GM18519 (cell line): Measurements from ENCODE around the gene NEDD4L.
"Not testable (repeated sequence)": the region's sequence is repeated elsewhere in the genome, so short reads cannot be mapped to it uniquely, and the experiment has no call there.

Experiments used
- ATAC-seq: cut with Tn5 transposase; IDR thresholded peaks from one replicate; pipeline ENCODE4 v1.9.1; 2021; ENCODE audit warnings: mild to moderate bottlenecking, moderate library complexity; ENCODE audit not compliant: unreplicated experiment, low FRiP score

Gene NEDD4L

GRCh38 chr18:58144106-58144505, 100.1 kb downstream of the NEDD4L start:
- ATAC-seq = no peak

DNA sequence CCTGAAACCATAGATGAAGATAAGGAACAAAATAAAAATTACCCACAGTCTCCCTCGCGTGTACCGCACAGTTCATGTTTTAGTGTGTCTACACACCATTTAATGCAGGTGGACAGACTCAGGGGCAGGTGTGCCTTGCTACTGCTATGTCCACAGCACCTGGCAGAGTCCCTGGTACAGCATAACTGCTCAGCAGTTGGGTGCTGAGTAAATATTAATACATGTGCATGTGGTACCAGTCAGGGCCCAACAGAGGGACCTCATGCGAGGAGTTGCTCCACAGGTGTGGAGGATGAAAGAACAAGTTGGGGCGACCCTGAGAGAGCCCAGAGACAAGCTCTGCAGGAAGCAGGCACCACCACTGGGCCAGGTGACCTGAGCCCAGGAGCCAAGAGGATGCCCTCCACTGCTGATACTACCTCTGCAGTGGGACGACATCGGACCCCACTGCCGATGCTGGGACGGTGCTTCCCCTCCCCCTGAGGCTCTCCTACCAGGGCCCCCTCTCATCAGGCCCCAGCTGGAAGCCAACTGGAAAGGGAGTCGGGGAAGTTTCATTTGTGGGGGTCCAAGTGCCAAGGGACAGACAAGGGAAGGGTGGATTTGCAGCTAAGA, 100.8 kb downstream of the NEDD4L start:
- no peak for ATAC-seq

GRCh38 chr18:58146099-58146498, 102.1 kb downstream of the NEDD4L start:
- ATAC-seq = no peak

DNA sequence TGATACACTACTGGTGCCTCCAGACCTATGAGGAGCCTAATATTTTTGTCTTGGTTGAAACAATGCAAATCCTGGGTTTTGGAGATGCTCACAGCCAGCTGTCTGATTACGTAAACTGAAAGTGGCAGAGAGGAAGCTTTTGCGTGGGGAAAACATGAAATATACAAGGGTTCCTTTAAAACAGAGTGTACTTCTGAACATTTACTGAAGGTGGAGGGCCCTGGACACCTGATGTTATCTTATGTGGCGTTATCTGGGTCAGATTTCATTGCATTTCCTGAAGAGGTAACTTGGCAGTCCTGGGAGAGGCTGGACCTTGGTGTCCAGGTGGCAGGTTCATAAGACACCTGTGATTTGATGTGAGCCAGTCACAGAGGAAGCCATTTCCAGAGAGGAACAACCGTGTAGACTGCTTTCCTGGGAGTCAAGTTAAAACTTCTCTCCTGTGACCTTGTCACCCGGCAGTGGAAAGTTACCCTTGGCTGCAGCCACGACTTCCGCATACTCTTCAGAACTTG, 105.0 kb downstream of the NEDD4L start:
- no peak for ATAC-seq

GRCh38 chr18:58150772-58151171, 106.7 kb downstream of the NEDD4L start:
- ATAC-seq = no peak

DNA sequence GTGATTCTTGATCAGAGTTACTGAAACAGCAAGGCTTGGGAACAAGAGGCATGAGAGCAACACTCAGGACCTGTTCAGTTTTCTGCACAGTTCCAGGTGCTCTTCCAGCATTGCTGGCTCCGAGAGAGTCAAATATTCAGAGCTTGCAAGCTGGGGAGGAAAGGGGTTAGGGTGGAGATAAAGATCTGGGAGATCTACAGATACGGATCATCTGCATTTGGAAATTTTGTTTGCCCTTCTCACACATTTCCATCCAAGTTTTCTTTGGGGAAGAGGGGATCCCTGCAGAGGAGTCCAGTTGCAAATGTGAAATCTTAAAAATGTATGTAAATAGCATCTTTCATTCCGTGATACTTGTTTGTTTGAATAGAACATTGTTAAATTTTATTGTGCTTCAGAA, 108.2 kb downstream of the NEDD4L start:
- ATAC-seq = no peak

- no peak for ATAC-seq
These were observed 108.9 kb downstream of the NEDD4L start for GRCh38 chr18:58152891-58153290.

GRCh38 chr18:58156516-58156915, 112.5 kb downstream of the NEDD4L start:
- no peak for ATAC-seq

DNA sequence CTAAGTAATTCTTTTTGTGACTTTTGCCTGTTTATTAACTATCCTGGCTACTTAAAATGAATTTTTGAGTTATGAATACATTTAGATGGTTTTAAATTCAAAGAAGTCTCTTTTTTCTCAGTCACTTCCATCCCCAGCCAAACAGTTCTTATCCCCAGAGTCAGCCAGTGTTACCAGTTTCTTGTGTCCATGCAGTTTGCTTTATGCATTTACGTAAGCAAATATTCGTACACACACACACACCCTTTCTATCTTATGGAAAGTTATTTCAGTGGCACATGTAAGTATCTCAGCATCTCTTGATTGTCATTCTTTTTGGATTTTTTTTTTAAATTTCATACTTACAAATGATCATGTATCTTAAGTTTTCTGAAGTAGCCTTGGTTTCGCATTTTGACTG, 113.2 kb downstream of the NEDD4L start:
- ATAC-seq = no peak

DNA sequence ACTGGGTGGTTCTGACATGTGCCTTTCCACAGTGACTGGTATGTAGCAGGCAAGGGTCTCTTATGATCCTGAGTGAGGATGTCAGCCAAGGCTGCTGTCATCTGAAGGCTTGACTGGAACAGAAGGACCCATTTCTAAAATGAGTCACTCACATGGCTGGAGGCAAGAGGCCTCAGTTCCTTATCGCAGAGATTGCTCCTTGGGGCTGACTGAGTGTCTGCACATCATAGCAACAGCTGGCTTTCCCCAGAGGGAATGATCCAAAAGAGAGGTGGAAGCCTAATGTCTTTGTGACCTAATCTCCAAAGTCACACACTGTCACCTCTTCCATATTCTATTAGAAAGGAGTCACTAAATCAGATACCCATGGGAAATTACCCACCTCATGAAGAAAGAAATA, 114.0 kb downstream of the NEDD4L start:
- ATAC-seq = no peak

- no peak for ATAC-seq
These were observed 114.4 kb downstream of the NEDD4L start for GRCh38 chr18:58158459-58158858.

- ATAC-seq = no peak
These were observed 117.6 kb downstream of the NEDD4L start for GRCh38 chr18:58161659-58162058.

DNA sequence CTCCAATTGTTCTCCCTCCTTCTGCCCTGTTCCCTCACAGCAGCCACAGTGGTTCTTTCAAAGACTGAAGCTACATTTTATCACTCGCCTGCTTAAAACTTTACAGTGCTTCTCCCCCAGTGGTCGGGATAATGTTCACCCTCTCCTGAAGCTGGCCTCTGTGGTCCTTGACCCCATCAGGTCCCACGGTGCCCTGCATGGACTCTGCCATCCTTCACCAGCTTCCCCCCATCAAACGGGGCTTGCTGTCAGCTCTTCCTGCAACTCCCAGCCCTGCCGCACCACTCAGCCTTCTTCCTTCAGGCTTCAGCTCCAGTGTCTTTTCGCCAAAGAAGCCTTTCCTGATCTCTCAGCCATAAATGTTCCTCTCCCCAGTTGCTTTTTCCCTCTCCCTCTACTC, 118.1 kb downstream of the NEDD4L start:
- no peak for ATAC-seq

DNA sequence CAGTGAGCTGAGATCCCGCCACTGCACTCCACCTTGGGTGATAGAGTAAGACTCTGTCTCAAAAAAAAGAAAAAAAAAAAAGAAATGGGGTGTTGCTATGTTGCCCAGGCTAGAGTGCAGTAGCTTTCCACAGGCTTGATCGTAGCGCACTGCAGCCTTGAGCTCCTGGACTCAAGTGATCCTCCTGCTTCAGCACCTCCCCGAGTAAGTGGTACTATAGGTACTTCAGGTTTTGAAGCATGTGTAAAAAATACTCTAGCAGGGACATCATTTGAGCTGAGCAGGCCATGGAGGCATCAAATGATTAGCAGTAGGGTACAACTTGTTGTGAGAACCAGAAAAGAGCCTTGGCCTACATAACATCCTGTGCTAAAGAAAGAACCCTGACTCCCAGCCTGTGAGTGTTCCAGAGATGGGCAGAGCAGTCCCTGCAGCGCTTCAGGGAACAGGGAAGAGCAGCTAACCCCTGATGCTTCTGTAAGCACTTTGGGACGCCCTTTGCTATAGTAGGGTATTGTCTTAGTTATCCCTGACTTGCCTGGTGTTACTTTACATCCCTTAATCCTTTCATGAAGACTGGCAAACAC, 119.1 kb downstream of the NEDD4L start:
- ATAC-seq = no peak

- no peak for ATAC-seq
These were observed 122.3 kb downstream of the NEDD4L start for GRCh38 chr18:58166278-58166844.

DNA sequence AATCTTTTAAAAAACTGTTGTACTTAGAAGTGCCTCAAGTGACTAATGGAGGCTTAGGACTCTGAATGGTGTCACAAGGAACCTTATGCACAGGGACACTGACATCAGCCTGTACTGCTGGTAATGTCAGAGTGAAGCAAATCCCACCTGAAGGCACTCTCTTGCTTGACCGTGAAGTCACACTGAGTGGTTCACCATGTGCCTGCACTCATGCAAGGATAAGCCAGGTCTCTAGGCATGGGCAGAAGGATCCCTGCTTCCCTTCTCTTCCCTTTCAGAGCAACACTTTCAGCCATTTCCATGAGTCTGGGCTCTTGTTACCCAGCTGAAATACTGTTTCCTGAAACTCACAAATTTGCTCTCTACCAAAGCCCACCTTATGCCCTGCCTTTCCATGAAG, 123.0 kb downstream of the NEDD4L start:
- no peak for ATAC-seq

- no peak for ATAC-seq
These were observed 124.2 kb downstream of the NEDD4L start for GRCh38 chr18:58168221-58168620.

- ATAC-seq = no peak
These were observed 125.0 kb downstream of the NEDD4L start for GRCh38 chr18:58168993-58169392.

DNA sequence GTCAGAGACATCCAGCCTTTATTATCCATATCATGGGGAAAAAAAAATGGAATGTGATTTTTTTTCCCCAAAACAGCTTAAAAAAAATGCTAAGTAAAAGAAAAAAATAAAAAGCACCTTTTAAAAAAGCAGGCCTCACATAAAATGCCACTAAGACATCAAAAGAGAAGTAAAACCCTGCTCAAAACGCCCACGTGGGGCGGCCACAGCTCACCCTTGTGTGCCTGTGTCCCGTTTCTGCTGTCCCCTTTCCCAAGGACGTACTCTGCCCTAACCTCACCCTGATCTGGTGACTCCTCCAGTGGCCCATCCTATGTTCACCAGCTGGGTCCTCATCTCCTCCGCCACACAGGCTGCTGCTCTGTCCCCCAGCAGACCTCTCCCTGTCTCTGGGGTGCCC, 125.4 kb downstream of the NEDD4L start:
- no peak for ATAC-seq

GRCh38 chr18:58170036-58170435, 126.0 kb downstream of the NEDD4L start:
- not testable (repeated sequence) for ATAC-seq

DNA sequence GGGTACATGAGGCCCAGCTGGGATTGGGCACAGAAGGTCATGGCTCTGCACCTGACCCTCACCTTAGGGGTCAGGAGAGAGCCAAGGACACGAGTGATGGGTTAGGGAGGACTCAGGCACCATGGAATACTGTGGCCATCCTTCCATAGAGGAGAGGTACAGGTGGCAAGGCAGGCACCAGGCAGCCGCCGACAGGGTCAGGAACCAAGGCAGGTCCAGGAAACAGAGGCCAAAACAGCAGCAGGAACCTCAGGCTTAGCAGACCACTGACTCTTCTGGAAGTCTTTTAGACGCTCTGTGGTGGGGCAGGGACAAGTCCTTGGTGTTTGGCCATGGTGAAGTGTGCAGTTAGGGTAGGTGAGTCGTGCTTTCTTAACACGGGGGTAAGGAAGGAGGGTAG, 128.0 kb downstream of the NEDD4L start:
- ATAC-seq = no peak

GRCh38 chr18:58174285-58174684, 130.3 kb downstream of the NEDD4L start:
- no peak for ATAC-seq
